Right kidney (tissue), 1 donor: Measurements from ENCODE around the gene ARHGAP4.

Source experiments
- DNase-seq: peaks from one replicate; pipeline ENCODE4 v3.0.0-alpha.2; 2016

The ARHGAP4 gene

DNA sequence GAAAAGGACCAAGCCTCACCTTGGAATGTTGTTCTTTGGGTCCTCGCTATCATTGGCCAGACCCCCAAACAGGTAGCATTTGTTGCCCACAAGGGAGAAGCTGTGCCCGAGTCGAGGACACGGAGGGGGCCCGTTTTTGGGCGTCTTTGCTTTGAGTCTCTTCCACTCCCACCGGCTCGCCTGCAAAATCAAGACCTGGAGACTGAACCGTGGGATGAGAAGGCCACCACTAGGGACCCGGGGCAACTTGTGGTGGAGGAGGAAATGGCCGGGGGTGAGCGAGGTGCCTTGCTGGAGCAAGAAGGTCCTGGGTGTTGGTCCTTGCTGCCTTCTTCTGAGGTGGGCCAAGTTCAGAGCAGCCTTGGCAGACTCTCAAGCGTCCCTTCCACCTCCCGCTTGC is 38.0 kb upstream of the ARHGAP4 start:
- DNase-seq, result no peak

- no peak for DNase-seq
Observed at GRCh38 chrX:153963546-153963945, 37.5 kb upstream of the ARHGAP4 start.

- no peak for DNase-seq
Observed at GRCh38 chrX:153961292-153961691, 35.2 kb upstream of the ARHGAP4 start.

DNA sequence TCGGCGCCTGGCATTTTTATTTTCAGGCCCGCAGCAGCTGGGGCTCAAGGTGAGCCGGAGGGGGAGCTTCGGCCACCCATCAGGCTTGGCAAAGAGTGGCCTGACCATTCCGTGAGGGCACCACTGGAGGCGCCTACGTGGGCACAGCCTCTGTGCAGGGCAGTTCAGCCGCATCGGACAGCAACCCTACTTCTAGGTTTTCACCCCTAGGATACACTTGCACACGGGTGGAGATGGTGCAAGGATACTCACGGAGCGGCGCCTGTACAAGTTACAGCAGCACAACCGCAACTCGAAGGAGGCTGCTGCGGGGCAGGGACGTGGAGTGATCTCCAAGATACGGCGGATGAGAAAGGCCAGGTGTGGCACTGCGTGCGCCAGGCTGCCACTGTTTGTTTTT is 34.7 kb upstream of the ARHGAP4 start:
- DNase-seq, result no peak

DNA sequence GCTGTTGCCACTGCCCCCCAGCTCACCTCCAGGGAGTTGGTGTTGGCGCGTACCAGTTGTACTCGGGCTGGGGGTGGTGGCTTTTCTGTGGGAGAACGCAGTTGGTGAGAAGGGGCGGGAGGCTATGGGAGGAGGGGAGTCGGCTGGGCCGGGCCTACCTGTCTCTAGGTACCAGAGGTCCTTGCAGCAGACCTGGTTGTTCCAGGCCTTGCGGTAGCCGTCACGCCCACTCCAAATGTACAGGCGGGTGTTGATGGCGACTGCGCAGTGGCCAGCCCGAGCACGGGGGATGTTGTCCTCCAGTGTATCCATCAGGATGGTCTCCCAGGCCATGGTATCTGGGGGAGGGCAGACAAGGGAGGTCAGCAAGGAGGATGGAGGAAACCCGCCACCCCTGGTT is 34.0 kb upstream of the ARHGAP4 start:
- DNase-seq, result no peak

DNA sequence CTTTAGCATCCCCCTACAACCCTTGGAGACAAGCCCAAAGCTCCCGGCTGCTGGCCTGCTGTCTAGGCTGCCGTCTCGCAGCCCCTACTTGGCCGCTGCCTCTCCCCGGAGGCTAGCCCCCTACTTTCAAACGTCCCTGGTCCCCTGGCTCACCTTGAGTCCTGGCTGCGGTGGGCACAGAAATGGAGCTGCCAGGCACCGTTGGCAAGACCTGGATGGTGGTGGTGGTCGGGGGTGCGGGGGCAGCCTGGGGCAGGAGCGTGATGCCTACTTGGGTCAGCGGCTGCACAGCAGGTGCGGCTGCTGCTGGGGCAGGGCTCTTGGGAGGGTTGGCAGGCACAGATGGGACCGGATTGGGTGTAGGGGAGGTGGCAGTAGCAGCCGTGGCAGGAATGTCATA is 33.6 kb upstream of the ARHGAP4 start:
- DNase-seq, result no peak

GRCh38 chrX:153958605-153959004 is 32.5 kb upstream of the ARHGAP4 start:
- no peak for DNase-seq

GRCh38 chrX:153957224-153957623 is 31.2 kb upstream of the ARHGAP4 start:
- no peak for DNase-seq

- DNase-seq, result no peak
Observed at GRCh38 chrX:153956044-153956907, 30.2 kb upstream of the ARHGAP4 start.

GRCh38 chrX:153955228-153955732 is 29.2 kb upstream of the ARHGAP4 start:
- no peak for DNase-seq

- no peak for DNase-seq
Observed at GRCh38 chrX:153954558-153955227, 28.6 kb upstream of the ARHGAP4 start.

DNA sequence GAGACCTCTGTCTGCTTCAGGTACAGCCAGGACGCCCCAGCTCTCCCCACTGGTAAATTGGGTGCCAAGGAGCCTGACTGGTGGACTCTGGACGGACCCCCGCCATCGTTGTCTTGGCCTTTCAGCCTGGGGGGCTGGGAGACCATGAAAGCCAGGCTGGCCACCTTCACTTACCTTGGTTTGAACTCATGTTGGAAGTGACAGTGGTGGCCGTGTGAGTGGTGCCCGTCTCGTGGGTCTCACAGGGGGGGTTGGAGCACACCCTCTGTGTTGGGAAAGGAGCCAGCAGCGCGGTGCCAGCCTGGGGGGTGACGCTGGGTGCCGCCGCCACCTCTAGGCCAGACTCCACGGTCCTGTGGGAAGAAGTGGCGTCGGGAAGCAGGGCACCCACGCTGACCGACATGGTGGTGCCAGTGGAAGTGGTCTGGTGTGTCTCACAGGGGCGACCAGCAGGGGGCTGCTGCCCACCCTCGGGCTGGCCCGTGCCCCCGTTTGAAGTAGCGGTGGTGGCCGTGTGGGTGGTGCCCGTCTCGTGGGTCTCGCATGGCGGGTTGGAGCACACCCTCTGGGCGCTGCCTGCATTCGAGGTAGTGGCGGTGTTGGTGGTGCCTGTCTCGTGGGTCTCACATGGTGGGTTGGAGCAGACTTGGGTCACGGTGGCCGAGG is 28.0 kb upstream of the ARHGAP4 start:
- no peak for DNase-seq

DNA sequence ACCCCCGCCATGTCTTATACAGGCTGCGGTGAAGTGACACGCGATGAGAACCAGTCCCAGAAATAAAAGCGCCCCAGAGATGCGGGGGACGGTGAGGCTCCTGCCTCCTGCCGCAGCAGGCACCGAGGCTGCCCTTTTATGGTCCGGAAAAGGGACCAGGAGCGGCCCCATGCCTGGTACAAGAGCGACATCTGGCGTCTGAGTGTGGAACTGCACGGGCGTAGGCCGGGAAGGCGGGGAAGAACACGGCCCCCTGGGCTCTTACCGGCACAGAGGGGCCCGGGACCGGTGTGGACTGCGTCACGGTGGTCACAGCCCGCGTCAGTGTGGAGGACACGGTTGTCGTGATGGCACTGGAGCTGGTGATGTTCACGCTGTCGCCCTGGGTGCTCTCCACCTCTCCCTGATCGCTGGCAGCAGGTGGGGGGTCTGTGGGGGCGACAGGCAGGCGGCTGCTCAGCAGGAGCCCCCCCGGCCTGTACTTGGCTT is 27.3 kb upstream of the ARHGAP4 start:
- DNase-seq, result peak; percentile 58

DNA sequence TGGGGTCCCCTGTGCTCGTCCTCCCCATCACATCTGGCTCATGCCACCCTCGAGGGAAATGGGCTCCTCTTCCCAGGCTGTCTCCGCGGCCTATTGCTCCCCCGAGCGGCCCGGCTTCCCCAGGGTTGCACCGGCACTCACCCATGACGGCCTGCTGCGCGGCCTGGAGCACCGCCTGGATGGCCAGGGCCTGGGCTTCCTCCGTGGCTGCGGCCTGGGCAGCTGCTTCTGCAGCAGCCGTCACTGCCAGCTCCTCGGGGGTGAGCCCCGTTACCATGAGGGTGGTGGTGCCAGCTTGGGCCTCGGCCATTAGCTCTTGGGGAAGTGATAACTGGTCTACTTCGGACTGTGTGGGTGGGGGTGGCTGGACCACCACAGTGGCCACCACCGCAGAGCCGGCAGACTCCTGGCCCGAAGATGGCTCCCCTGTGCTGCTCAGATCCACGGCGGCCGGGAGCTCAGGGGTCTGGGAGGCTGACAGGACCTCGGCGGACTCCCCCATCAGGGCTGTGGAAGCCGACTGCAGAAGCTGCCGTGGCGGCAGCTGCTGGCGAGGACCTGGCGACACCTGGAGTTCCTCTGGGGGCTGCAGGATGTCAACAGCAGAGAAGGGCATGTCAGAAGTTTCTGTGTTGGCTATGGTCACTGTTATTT is 26.4 kb upstream of the ARHGAP4 start:
- DNase-seq, result no peak

GRCh38 chrX:153951683-153952372 is 25.8 kb upstream of the ARHGAP4 start:
- DNase-seq, result no peak

DNA sequence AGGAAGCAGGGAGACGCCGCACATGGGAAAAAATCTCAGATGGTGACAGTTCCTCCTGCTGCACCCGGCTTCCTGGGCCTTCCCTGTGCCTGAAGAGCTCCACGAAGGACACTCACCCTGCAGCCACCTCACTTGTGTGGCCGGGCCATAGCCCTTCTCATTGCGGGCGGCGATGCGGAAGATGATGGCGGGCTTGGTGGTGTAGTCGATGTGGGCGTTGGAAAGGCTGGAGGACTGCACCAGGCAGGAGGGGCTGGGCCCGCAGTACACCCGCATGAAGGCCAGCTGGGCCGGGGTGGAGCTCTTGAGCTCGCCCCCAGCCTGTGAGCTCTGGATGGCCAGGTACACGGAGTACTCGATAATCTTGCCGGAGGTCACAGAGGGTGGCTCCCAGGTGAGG is 24.1 kb upstream of the ARHGAP4 start:
- no peak for DNase-seq

DNA sequence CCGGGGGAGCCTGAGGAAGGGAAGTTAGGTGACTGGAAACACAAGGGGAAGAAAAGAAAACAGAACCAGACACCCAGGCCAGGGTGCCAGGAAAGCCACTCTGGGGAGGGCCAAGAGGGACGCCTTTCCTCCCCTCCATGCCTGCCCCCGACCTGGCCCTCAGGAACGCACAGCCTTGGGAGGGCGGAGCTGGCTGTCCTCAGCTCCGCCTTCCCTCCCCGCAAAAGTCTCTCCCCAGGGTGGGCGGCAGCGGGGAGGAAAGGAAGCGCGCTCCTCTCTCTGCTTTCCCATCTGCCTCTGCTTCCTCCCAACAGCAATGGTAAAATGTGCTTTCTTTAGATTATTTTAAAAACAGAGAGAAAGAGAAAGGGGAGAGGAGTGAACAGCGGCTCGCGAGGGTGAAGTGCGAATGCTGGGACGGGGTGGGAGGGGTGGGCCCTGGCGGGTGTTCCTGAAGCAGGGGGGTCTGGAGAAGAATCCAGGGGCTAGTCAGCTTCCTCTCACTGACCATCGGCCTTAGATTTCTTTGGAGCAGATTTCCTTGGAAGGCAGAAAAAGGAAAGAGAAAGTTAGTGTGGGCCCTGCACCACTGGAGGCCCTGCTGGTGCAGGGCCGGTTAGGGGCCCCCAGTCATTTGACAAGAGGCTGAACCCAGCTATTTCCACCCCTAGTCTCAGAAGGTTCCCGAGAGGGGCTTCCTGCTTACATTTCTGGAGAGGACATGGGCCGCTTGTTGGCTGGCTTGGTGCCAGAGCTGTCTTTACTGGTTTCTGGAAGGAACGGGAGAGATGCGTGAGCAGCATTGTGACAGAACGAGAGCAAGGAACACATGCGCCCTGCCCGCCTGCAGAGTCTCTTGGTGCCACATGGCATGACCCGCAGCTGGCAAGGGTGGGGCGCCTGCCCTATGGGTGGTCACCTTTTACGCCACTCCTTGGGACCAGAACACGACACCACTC is 23.1 kb upstream of the ARHGAP4 start:
- peak; percentile 21 for DNase-seq

- no peak for DNase-seq
Observed at GRCh38 chrX:153948002-153948466, 22.0 kb upstream of the ARHGAP4 start.

- peak; percentile 41 for DNase-seq
Observed at GRCh38 chrX:153947009-153947769, 21.1 kb upstream of the ARHGAP4 start.
